Panc1 (cell line): ENCODE results near the gene SENP6.

Experiments
- CTCF ChIP-seq: fragments of 450-650 bp; IDR thresholded peaks from 2 replicates; pipeline ENCODE4 v1.5.1; 2017; ENCODE audit warnings: mild to moderate bottlenecking
- POLR2AphosphoS5 ChIP-seq: IDR thresholded peaks from 2 replicates; pipeline ENCODE4 v1.6.1; 2012; ENCODE audit warnings: mild to moderate bottlenecking, low read depth, low read length, moderate library complexity
- SIN3A ChIP-seq: IDR thresholded peaks from 2 replicates; pipeline ENCODE4 v1.6.1; 2012; ENCODE audit warnings: low read depth, mild to moderate bottlenecking, low read length, moderate library complexity, borderline replicate concordance; ENCODE audit not compliant: insufficient read depth
- TCF7L2 ChIP-seq: IDR thresholded peaks from 2 replicates; pipeline ENCODE4 v1.6.1; 2011; ENCODE audit warnings: mild to moderate bottlenecking, low read depth, low read length, inconsistent platforms
- TF ChIP-seq, protein P1 (sequence below), 2 experiments: IDR thresholded peaks; 2 replicates each; pipeline ENCODE4 v1.6.1; 2011 to 2012; ENCODE audit warnings: low read depth in 2 of 2, control low read depth in 1 of 2, low read length in 1 of 2, mild to moderate bottlenecking in 1 of 2, moderate library complexity in 1 of 2; ENCODE audit not compliant: insufficient read depth in 1 of 2

GRCh38 chr6:75611702-75612375 lies 10.2 kb downstream of the SENP6 start:
- TF ChIP-seq CTCF = no peak
- TF ChIP-seq POLR2AphosphoS5 = no peak
- TF ChIP-seq, protein P1, sequence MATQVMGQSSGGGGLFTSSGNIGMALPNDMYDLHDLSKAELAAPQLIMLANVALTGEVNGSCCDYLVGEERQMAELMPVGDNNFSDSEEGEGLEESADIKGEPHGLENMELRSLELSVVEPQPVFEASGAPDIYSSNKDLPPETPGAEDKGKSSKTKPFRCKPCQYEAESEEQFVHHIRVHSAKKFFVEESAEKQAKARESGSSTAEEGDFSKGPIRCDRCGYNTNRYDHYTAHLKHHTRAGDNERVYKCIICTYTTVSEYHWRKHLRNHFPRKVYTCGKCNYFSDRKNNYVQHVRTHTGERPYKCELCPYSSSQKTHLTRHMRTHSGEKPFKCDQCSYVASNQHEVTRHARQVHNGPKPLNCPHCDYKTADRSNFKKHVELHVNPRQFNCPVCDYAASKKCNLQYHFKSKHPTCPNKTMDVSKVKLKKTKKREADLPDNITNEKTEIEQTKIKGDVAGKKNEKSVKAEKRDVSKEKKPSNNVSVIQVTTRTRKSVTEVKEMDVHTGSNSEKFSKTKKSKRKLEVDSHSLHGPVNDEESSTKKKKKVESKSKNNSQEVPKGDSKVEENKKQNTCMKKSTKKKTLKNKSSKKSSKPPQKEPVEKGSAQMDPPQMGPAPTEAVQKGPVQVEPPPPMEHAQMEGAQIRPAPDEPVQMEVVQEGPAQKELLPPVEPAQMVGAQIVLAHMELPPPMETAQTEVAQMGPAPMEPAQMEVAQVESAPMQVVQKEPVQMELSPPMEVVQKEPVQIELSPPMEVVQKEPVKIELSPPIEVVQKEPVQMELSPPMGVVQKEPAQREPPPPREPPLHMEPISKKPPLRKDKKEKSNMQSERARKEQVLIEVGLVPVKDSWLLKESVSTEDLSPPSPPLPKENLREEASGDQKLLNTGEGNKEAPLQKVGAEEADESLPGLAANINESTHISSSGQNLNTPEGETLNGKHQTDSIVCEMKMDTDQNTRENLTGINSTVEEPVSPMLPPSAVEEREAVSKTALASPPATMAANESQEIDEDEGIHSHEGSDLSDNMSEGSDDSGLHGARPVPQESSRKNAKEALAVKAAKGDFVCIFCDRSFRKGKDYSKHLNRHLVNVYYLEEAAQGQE (IDR thresholded peaks at IDR 0.05; ENCODE audit: insufficient read depth in 1 of 2, low read depth in 2 of 2, low read length in 1 of 2) = no peak
- no peak for TF ChIP-seq TCF7L2
- TF ChIP-seq SIN3A = no peak
